OCI-LY7 (cell line): ENCODE results near the gene RPLP2. TPM values are rescaled to one million over a fixed set of nuclear protein-coding genes. Genes with fewer than 3 reads are reported as not detected.

Experiments used
- BruUV-seq: library from RNA; stranded (reverse); fragments of 400-500 nt; replicated peaks from 2 replicates; lab custom pipeline; 2021; lab: Mats Ljungman, UMichigan
- CTCF ChIA-PET: fragments of 300-600 bp; sonication (Branson Sonifier 250); formaldehyde crosslinking; loops from one replicate; lab custom pipeline; 2022; ENCODE audit warnings: antibody characterized with exemption; ENCODE audit not compliant: unreplicated experiment; lab: Charles Lee
- POLR2A ChIA-PET: fragments of 300-600 bp; sonication (Branson Sonifier 250); formaldehyde crosslinking; loops from one replicate; lab custom pipeline; 2022; ENCODE audit warnings: antibody characterized with exemption; lab: Charles Lee
- DNase-seq: peaks from one replicate; pipeline ENCODE4 v3.0.0-alpha.2; 2015; ENCODE audit warnings: low spot score
- H2AFZ ChIP-seq: fragments of 200-600 bp; sonication (generic), shearing (Covaris generic); 2 replicates; pipeline ENCODE4 v1.6.1; 2014; ENCODE audit warnings: mild to moderate bottlenecking, antibody characterized with exemption, low read length, moderate library complexity
- H3K27ac ChIP-seq: fragments of 200-600 bp; sonication (generic); 2 replicates; pipeline ENCODE4 v1.5.1; 2014; ENCODE audit warnings: mixed run types, low read depth, mild to moderate bottlenecking, moderate library complexity, low read length, inconsistent platforms; ENCODE audit not compliant: poor library complexity, severe bottlenecking
- H3K36me3 ChIP-seq: fragments of 200-600 bp; sonication (generic); 2 replicates; pipeline ENCODE4 v1.6.1; 2014; ENCODE audit warnings: mild to moderate bottlenecking, antibody characterized with exemption, low read length, moderate library complexity, mixed read lengths; ENCODE audit not compliant: insufficient read depth
- H3K4me1 ChIP-seq: fragments of 200-600 bp; sonication (generic); 2 replicates; pipeline ENCODE4 v1.5.1; 2014; ENCODE audit warnings: mild to moderate bottlenecking, low read length; ENCODE audit not compliant: insufficient read depth, poor library complexity, severe bottlenecking
- H3K4me2 ChIP-seq: fragments of 200-600 bp; sonication (generic); 2 replicates; pipeline ENCODE4 v1.6.1; 2014; ENCODE audit warnings: mild to moderate bottlenecking, low read length
- H3K4me3 ChIP-seq: fragments of 200-600 bp; sonication (generic); 2 replicates; pipeline ENCODE4 v1.5.1; 2014; ENCODE audit warnings: mild to moderate bottlenecking, low read depth, low read length; ENCODE audit not compliant: poor library complexity, severe bottlenecking
- H3K79me2 ChIP-seq: fragments of 200-600 bp; sonication (generic); 2 replicates; pipeline ENCODE4 v1.6.1; 2016; ENCODE audit warnings: low read depth, mild to moderate bottlenecking, low read length, moderate library complexity, mixed read lengths; ENCODE audit not compliant: insufficient read depth
- H3K9me2 ChIP-seq: fragments of 200-600 bp; sonication (generic); 2 replicates; pipeline ENCODE4 v1.6.1; 2016; ENCODE audit warnings: mild to moderate bottlenecking, low read length, mixed read lengths; ENCODE audit not compliant: insufficient read depth
- H3K9me3 ChIP-seq: fragments of 200-600 bp; sonication (generic); 2 replicates; pipeline ENCODE4 v1.6.1; 2014; ENCODE audit warnings: mild to moderate bottlenecking, mixed run types, low read length, mixed read lengths
- H4K20me1 ChIP-seq: fragments of 200-600 bp; sonication (generic); 2 replicates; pipeline ENCODE4 v1.6.1; 2014; ENCODE audit warnings: mild to moderate bottlenecking, antibody characterized with exemption, low read length, moderate library complexity, mixed read lengths; ENCODE audit not compliant: insufficient read depth
- EZH2phosphoT487 ChIP-seq: fragments of 200-600 bp; sonication (generic); IDR thresholded peaks from 2 replicates; pipeline ENCODE4 v1.6.1; 2018; ENCODE audit warnings: low read depth, borderline replicate concordance, mild to moderate bottlenecking, mixed run types, antibody characterized with exemption, low read length, moderate library complexity, mixed read lengths
- intact Hi-C: fragments of 100-400 bp; cut with micrococcal nuclease; formaldehyde crosslinking; loops from one replicate; pipeline ENCODE4 v1.10.0; 2022; ENCODE audit not compliant: unreplicated experiment
- total RNA-seq, 2 experiments: library from RNA; depleted of rRNA in 1 of 2; stranded (reverse); fragments of >200 nt in 1 of 2; shearing (Covaris generic) in 1 of 2; gene quantifications; 2 replicates each; pipeline ENCODE4 v1.2.3, GENCODE V29; 2014 to 2022
- TF ChIP-seq, protein P1 (sequence below): fragments of 200-600 bp; sonication (generic); conservative IDR thresholded peaks from 2 replicates; pipeline ENCODE4 v1.5.1; 2014; ENCODE audit warnings: mild to moderate bottlenecking, antibody characterized with exemption, low read length, moderate library complexity, mixed read lengths

Gene RPLP2
- total RNA-seq, 2 experiments from 2014 or later: 1,564 to 3,147 TPM

DNA sequence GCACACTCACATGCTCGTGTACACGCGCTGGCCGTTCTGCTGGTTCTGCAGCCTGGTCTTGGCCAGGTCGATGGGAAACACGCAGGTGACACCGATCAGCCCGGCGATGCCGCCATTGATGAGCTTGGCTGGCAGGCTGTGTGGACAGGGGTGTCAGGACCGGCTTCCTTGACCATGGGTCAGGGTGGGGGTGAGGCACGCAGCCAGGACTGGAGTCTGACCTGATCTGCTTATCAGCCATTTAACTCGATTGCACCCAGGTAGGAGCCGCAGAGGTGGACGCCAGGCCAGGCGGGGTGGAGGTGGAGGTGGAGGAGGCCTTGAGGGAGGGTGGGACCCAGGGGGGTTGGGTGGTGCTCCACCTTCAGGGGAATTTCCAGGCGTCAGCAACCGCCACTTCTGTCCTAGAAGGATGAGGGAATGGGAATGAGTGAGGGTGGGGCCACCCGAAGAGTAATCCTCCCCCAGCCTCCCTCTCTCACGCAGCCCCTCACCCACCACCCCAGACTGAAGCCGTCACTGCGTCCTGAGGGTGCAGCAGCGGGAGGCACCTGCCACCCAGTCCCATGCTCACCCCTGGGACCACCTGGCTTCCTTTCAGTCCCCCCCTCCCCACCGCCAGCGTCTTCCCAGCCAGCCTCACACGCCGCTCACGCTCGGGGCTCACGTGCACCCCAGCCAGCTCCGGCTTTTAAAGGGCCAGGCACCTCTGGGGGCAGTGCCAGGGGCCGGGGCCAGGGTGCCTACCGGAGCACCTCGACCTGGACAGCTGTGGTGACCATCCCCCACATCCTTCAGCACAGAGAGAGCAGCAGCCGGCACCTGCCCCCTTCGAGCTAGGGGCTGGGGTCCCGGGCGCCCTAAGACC lies 14.8 kb upstream of the RPLP2 start:
- intact Hi-C loops: loop anchor here (5.0 kb wide), 2 partner anchors 48 to 228 kb away; partner anchors contain the start of gene TALDO1
- peak overlapping the region; percentile 98 for H3K4me2 ChIP-seq
- BruUV-seq: no TSS peak
- H3K9me3 ChIP-seq: no peaks in the 10 kb centered on the region
- H3K9me2 ChIP-seq: no peaks in the 10 kb centered on the region
- ChIA-PET POLR2A (interaction anchor here (0.9 to 1.4 kb wide), 3 partner anchors 11 to 68 kb away, joined by 3 to 4 read pairs (median 4); partner anchors contain the start of gene RPLP2), CTCF (no interaction called here)
- H3K27ac ChIP-seq: peak overlapping the region; percentile 57
- peak overlapping the region; percentile 93 for H3K4me3 ChIP-seq
- peaks cover 28% of the 10 kb centered on the region for H3K4me1 ChIP-seq
- no peak overlapping the region for H2AFZ ChIP-seq
- H3K79me2 ChIP-seq: peaks cover 8% of the 10 kb centered on the region; the same call in 1 of the 2 replicates
- H3K36me3 ChIP-seq: peaks cover 33% of the 10 kb centered on the region; the same call in 1 of the 2 replicates
- DNase-seq: peak; percentile 65
- no peaks in the 10 kb centered on the region for H4K20me1 ChIP-seq
- TF ChIP-seq, protein P1, sequence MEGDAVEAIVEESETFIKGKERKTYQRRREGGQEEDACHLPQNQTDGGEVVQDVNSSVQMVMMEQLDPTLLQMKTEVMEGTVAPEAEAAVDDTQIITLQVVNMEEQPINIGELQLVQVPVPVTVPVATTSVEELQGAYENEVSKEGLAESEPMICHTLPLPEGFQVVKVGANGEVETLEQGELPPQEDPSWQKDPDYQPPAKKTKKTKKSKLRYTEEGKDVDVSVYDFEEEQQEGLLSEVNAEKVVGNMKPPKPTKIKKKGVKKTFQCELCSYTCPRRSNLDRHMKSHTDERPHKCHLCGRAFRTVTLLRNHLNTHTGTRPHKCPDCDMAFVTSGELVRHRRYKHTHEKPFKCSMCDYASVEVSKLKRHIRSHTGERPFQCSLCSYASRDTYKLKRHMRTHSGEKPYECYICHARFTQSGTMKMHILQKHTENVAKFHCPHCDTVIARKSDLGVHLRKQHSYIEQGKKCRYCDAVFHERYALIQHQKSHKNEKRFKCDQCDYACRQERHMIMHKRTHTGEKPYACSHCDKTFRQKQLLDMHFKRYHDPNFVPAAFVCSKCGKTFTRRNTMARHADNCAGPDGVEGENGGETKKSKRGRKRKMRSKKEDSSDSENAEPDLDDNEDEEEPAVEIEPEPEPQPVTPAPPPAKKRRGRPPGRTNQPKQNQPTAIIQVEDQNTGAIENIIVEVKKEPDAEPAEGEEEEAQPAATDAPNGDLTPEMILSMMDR: no peak
- no peak for TF ChIP-seq EZH2phosphoT487

GRCh38 chr11:795634-796564 lies 13.9 kb upstream of the RPLP2 start:
- CTCF ChIA-PET: no interaction called here
- peak; percentile 83 for DNase-seq
- Histone ChIP-seq H3K9me2 (no peaks in the 10 kb centered on the region), H3K9me3 (no peaks in the 10 kb centered on the region), H2AFZ (no peak overlapping the region), H4K20me1 (no peaks in the 10 kb centered on the region), H3K79me2 (peaks cover 8% of the 10 kb centered on the region; the same call in 1 of the 2 replicates), H3K4me3 (peak overlapping the region; percentile 93), H3K4me2 (peak overlapping the region; percentile 98), H3K36me3 (peaks cover 35% of the 10 kb centered on the region; the same call in 1 of the 2 replicates), H3K4me1 (peaks cover 21% of the 10 kb centered on the region), H3K27ac (peak overlapping the region; percentile 75)
- no peak for TF ChIP-seq EZH2phosphoT487
- TF ChIP-seq, protein P1: no peak
- intact Hi-C loops: loop anchor here (2.0 to 5.0 kb wide), 3 partner anchors 19 to 229 kb away; partner anchors contain the start of genes GATD1 and TALDO1
- POLR2A ChIA-PET: interaction anchor here (0.5 to 1.8 kb wide), 7 partner anchors 10 to 69 kb away, joined by 3 to 9 read pairs (median 3); partner anchors contain the start of gene RPLP2
- BruUV-seq: no TSS peak
